MM.1S (cell line): ENCODE results near the gene CADM2.

Experiments
- EZH2 ChIP-seq: fragments of 300-600 bp; sonication (generic); optimal IDR thresholded peaks from 2 replicates; pipeline ENCODE3; 2017; ENCODE audit warnings: low read depth, mild to moderate bottlenecking, antibody characterized with exemption, low read length, mixed read lengths
- EZH2phosphoT487 ChIP-seq: fragments of 300-600 bp; sonication (generic); IDR thresholded peaks from 2 replicates; pipeline ENCODE4 v1.6.1; 2018; ENCODE audit warnings: antibody characterized with exemption, low read length
- TF ChIP-seq, protein P1 (sequence below): fragments of 300-600 bp; sonication (generic); IDR thresholded peaks from 2 replicates; pipeline ENCODE4 v1.5.1; 2016; ENCODE audit warnings: antibody characterized with exemption, low read length, mixed read lengths

DNA sequence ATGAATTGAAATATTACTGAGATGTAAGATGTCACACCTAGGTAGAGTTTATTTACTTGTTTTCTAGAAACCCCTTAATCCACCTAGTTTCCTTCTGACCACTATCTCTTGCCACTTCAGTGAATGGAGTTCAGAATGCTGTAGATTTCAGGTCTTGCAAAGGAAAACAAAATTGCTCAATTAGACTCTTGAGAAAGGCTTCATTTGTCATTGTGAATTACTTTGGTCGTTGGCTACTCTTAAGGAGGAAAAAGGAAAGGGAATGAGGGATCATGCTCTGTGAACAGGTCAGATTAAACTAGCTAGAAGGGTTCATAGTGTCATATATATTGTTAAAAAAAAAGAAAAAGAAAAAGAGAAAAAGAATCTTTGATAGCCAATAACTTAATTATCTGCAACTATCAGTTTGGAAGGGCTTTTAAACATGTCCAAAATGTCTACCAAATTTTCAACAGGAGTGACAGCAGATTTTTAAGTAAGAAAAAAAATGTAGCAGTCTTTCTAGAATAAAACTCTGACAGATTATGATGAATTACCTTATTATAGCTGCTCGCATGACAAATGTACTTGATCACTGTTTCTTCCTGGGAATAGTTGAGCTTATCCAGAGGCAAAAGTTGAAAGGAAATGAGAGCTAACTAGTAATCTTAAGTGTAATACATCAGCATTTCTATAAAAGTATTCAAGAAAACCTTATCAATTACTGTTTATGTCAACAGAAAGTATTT is 543.5 kb downstream of the CADM2 start:
- TF ChIP-seq EZH2 = no peak
- TF ChIP-seq, protein P1, sequence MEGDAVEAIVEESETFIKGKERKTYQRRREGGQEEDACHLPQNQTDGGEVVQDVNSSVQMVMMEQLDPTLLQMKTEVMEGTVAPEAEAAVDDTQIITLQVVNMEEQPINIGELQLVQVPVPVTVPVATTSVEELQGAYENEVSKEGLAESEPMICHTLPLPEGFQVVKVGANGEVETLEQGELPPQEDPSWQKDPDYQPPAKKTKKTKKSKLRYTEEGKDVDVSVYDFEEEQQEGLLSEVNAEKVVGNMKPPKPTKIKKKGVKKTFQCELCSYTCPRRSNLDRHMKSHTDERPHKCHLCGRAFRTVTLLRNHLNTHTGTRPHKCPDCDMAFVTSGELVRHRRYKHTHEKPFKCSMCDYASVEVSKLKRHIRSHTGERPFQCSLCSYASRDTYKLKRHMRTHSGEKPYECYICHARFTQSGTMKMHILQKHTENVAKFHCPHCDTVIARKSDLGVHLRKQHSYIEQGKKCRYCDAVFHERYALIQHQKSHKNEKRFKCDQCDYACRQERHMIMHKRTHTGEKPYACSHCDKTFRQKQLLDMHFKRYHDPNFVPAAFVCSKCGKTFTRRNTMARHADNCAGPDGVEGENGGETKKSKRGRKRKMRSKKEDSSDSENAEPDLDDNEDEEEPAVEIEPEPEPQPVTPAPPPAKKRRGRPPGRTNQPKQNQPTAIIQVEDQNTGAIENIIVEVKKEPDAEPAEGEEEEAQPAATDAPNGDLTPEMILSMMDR = no peak
- TF ChIP-seq EZH2phosphoT487 = no peak
